GM10248 (cell line): Measurements from ENCODE around the gene ZNF714.

Experiments
- CTCF ChIA-PET: fragments of 300-600 bp; sonication (Branson Sonifier 250); formaldehyde crosslinking; extraction: SDS; loops from one replicate; lab custom pipeline; 2021; ENCODE audit warnings: antibody characterized with exemption; lab: Yijun Ruan, JAX
- POLR2A ChIA-PET: fragments of 350-650 bp; sonication (Branson Sonifier 250); formaldehyde crosslinking; extraction: SDS; loops from one replicate; lab custom pipeline; 2020; ENCODE audit warnings: antibody characterized with exemption; lab: Yijun Ruan, JAX
- DNase-seq: peaks from one replicate; pipeline ENCODE4 v3.0.0; 2012; ENCODE audit errors: extremely low spot score
- TF ChIP-seq, protein P1 (sequence below): IDR thresholded peaks from 2 replicates; pipeline ENCODE4 v1.5.1; 2012; ENCODE audit warnings: mild to moderate bottlenecking, low read depth; ENCODE audit errors: extremely low read depth, missing control alignments, control extremely low read depth

ZNF714 gene

DNA sequence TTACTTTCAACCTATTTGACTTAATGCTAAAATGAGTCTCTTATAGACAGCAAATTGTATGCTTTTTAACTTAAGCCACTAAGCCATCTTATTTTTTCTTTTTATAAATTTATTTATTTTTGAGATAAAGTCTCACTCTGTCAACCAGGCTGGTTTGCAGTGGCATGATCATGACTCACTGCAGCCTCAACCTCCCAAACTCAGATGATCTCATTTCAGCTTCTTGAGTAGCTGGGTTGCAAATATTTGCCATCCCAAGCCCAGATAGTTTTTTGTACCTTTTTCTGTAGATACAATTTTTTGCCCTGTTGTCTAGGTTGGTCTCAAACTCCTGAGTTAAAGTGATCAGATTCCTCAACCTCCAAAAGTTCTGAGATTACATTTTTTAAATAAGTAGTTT lies 27.1 kb downstream of the ZNF714 start:
- ChIA-PET POLR2A (no interaction called here), CTCF (no interaction called here)
- TF ChIP-seq, protein P1, sequence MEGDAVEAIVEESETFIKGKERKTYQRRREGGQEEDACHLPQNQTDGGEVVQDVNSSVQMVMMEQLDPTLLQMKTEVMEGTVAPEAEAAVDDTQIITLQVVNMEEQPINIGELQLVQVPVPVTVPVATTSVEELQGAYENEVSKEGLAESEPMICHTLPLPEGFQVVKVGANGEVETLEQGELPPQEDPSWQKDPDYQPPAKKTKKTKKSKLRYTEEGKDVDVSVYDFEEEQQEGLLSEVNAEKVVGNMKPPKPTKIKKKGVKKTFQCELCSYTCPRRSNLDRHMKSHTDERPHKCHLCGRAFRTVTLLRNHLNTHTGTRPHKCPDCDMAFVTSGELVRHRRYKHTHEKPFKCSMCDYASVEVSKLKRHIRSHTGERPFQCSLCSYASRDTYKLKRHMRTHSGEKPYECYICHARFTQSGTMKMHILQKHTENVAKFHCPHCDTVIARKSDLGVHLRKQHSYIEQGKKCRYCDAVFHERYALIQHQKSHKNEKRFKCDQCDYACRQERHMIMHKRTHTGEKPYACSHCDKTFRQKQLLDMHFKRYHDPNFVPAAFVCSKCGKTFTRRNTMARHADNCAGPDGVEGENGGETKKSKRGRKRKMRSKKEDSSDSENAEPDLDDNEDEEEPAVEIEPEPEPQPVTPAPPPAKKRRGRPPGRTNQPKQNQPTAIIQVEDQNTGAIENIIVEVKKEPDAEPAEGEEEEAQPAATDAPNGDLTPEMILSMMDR: no peak
- no peak for DNase-seq

DNA sequence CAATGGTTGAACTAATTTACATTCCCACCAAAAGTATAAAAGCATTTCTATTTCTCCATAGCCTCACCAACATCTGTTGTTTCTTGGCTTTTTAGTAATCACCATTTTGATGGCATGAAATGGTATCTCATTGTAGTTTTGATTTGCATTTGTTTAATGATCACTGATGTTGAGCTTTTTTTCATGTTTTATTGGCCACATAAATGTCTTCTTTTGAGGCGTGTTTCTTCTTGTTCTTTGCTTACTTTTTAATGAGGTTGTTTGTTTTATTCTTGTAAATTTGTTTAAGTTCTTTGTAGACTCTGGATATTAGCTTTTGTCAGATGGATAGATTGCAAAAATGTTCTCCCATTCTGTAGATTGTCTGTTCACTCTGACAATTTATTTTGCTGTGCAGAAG lies 28.2 kb downstream of the ZNF714 start:
- POLR2A ChIA-PET: no interaction called here
- TF ChIP-seq, protein P1: no peak
- DNase-seq: no peak
- CTCF ChIA-PET: no interaction called here

DNA sequence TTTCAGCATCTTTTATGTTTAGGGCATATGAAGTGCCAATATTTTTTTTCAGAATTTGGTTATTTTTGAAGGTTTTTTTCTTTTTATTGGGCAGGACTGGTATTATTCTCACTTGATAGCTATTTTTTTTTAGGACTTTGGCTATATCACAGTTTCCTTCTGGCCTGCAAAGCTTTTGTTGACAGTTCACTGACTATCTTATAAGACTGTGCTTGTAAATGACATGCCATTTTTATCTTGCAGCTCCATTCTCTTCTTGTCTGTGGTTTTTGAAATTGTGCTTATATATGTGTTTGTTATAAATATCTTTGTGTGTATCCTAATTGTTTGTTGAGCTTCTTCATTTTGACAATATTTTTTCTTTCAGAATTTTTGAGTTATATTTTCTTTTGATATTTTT lies 33.4 kb downstream of the ZNF714 start:
- no peak for DNase-seq
- POLR2A ChIA-PET: no interaction called here
- CTCF ChIA-PET: interaction anchor here (1.7 kb wide), 1 partner anchor 13 kb away, joined by 4 read pairs; no protein-coding TSS in a partner anchor
- TF ChIP-seq, protein P1: no peak

DNA sequence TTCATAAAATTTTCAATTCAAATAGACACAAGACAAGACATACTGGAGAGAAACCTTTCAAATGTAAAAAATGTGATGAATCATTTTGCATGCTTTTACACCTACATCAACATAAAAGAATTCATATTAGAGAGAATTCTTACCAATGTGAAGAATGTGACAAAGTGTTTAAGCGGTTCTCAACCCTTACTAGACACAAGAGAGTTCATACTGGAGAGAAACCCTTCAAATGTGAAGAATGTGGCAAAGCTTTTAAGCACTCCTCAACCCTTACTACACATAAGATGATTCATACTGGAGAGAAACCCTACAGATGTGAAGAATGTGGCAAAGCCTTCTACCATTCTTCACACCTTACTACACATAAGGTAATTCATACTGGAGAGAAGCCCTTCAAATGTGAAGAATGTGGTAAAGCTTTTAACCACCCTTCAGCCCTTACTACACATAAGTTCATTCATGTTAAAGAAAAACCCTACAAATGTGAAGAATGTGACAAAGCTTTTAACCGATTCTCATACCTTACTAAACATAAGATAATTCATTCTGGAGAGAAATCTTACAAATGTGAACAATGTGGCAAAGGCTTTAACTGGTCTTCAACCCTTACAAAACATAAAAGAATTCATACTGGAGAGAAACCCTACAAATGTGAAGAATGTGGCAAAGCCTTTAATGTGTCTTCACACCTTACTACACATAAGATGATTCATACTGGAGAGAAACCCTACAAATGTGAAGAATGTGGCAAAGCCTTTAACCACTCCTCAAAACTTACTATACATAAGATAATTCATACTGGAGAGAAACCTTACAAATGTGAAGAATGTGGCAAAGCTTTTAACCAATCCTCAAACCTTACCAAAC lies 35.3 kb downstream of the ZNF714 start:
- no peak for DNase-seq
- TF ChIP-seq, protein P1: no peak
- POLR2A ChIA-PET: no interaction called here
- CTCF ChIA-PET: no interaction called here

DNA sequence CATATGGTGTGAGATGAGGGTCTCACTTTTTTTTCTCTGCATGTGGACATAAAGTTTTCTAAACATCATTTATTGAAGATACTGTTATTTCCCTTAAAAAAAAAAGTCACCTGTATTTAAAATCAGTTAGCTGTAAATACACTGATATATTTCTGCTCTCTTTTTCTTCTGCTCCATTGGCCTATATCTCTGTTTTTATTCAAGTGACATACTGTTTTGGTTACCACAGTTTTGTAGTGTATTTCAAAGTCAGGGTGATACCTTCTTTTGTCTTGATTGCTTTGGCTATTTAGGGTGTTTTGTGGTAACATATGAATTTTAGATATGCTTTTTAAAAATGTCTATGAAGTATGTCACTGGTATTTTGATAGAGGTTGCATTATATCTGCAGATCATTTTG lies 44.1 kb downstream of the ZNF714 start:
- TF ChIP-seq, protein P1: no peak
- DNase-seq: no peak
- ChIA-PET POLR2A (no interaction called here), CTCF (no interaction called here)

DNA sequence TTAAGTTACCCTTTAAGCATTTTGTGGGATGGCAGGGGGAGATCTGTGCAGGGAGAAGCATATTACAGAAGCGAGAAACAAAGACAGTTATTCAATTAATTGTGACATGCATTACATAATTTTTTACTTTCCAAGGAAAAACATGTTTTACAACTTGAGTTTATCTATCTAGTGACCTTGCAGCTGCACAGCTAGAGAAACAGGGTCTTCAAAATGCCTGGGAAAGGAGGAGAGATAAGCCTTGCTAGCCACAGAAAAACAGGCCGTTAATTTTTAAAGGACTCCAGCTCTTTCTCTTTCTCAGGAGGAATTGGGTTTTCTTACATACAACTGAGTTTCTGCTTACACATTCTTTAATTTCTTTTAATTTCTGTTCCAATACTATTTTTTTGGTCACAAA lies 45.0 kb downstream of the ZNF714 start:
- TF ChIP-seq, protein P1: no peak
- ChIA-PET CTCF (no interaction called here), POLR2A (no interaction called here)
- DNase-seq: no peak
